ENCODE data around the gene TP73.

The TP73 gene

DNA sequence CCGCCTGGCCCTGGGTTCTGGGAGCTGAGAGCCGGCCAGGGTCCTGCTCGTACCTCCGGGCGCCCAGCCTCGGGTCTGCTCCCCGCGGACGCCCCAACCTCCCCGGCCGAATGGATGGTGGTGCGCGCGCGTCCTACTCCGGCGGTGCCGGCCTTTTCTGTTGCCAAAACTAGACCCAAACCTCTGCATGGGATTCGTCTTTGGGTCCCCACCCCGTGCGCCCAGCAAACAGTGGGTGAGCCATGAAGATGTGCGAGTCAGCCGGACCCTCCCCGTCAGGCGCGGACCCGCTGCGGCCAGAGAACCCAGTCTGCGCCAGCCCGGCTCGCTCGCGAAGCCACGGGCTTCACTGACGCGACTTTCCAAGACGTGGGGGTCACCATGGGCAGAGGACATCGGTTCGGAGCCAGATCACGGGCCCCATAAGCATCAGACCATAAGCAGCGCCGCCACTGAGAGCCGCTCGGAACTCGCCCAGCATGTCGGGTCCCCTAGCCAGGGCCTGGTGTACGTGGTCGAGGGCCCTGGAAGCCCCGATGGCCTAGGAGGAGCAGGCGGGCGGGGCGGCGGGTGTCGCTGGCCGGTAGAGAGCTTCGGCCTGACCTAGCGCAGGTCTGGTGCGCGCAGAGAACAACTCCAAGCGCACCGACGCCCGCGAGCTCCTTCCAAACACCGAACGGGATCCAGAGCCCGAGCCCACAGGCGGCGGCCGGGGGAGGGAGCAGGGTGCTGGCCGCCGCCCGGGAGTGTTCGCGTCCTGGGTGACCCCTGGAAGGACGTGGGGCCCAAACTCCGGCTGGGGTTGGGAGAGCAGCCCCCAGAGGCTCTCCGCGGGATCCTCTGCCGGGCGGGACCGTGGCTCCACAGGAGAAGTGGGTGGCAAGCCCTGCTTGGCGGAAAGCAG, 1.0 kb upstream of the TP73 start:
- no peak for DNase-seq

DNA sequence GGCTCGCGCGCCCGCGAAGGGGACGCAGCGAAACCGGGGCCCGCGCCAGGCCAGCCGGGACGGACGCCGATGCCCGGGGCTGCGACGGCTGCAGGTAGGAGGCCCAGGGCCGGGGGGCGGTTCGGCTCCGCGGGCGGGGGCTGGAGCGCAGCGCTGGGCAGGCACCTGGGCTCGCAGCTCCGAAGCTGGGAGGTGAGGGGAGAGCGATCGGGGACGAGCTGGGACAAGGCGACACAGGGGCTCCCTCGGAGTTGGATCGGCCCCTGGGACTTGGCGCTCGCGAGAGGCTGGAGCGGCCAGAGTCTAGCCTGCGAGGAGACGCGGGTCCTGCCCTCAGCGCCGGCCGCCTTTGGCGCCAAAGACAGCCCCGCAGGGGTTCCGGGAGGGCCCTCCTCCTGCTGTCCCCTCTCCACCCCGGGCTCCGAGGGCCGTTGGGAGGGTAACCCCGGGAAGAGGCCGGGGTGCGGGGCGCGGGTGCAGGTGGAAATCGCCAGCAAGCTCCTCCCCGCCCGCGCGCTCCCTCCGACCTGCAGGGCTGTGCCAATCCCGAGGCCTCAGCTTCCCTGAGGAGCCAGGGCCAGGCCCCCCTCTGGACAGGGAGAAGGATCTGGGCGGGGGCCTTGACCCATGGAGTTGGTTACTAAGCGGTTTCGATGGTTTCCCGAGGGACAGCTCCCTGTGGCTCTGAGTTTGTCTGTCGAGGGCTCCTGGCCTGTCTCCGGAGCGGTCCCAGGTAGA, 401 bp downstream of the TP73 start:
- DNase-seq: no peak

DNA sequence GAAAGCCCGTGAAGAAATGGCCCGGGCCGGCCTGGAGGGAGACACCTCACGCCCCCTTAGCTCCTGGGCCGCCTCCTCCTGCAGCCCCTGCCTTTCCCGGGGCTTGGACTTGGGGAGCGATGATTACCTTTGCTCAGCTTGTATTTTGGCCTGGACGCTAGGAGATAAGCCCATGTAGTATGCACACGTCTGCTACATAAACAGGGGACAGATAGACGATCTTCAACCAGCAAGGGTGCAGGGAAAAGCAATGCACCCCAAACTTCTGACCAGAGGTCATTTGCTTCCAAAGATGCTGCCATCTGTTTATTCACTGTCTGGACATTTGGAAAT, 936 bp downstream of the TP73 start:
- DNase-seq: no peak

DNA sequence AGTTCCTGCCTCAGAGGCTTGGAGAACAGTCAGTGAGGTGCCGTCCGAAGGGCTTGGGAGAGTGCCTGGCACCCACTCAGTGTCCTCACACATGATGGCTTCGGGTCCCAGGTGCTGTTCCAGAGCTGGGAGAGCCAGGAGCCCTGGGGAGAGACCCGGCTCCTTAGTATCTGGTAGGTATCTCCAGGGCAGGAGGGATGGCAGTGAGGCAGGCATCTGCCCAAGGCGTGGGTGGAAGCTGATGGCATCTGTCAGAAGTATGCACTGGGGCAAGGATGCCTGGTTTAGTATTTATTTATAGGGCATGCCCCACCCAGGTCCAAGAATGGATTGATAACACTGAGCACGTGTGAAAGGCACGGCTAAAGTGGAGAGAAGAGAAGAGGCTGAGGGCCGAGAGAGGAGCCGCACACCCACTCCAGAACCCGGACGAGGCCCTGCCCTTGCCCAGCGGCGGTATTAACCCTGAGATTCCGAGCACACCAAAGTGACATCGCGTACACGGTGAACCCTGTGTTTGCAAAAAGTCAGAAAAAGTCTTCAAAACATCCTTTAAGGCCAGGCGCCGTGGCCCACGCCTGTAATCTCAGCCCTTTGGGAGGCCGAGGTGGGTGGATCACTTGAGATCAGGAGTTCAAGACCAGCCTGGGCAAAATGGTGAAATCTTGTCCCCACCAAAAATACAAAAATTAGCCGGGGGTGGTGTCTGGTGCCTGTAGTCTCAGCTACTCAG, 2.4 kb downstream of the TP73 start:
- no peak for DNase-seq

DNA sequence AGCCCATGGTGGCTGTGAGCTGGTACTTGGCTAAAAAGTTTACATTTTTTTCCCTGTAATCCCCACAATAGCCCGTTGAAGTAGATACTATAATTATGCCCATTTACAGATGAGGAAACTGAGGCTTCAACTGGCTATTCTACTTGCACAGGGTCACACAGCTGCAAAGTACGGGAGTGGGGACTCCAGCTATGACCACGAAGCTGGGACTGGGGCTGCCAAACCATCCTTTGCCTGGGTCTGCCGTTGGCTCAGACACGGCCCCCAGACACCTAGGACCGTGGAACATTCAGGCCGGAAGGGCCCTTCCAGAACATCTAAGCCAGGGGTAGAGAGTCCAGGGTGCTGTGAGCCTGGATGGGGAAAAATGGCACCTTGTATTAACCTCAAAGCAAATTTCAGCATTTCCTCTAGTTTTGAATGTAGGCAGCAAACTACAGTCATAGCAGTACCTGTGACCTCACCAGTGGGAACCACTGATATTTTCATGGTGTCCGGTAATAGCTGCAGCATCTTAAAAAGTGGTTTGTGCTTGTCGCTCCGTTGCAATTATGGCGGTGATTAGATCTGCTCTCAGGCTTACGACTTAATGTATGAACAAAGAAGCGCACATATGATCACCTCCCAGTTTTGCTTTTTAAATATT, 4.3 kb downstream of the TP73 start:
- DNase-seq: no peak

DNA sequence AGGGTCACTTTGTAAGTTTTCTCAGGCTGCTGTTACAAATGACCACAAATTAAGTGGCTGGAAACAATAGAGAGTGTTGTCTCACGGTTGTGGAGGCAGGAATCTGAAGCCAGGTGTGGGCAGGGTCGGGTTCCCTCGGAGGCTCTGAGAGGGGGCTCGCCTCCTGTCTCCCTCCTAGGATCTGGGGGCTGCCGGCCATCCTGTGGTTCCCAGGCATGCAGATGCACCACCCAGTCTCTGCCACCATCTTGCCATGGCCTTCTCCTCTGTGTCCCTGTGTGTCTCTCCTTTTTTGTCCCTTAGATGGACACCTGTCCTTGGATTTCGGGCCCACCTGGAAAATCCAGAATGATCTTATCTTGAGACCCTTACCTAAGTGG, 4.8 kb downstream of the TP73 start:
- no peak for DNase-seq

DNA sequence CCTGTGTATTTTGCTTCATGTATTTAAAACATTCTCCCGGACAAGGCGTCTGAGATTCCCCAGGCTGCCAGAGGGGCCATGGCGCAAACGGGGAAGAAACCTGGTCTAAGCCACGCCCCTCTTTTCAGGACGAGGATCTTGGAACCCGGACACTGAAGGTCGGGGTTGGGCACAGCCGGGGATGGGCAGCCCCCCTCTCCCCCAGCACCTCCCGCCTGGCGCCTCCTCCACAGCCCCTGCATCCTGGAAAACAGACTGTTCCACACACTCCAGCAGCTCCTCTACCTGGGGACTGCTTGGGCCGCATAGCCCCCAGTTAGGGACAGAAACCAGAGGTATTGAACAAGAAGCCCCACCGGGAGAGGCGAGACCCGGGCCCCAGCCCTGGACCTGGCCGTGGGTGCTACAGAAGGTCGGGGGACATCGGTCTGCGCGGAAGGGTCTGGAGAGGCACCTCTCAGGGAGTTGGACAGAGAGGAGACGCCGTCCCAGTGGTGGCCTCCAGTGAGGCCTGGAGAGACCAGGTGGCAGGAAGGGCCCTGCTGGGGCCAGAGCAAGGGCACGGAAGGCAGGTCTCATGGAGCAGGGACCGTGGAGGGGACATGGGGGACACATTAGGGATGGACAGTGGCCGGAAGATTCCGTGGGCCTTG, 5.4 kb downstream of the TP73 start:
- DNase-seq: no peak

DNA sequence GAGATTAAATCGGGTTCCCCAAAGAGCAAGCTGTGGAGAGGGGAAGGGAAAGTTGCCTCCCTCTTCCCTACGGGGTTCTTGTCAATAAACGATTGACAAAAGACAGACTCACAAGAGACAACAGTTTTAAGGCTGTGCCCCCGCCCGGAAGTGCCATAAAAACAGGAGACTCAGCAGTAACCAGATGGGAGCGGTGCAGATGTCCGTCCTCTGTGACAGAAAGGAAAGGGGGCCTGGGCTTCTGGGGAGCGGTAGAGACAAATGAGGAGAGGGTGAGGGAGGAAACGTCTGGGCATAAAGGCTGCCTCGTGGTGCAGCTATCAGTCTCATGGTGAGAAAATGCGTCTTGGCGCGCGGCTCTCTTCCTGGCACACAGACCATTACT, 5.9 kb downstream of the TP73 start:
- DNase-seq: no peak

DNA sequence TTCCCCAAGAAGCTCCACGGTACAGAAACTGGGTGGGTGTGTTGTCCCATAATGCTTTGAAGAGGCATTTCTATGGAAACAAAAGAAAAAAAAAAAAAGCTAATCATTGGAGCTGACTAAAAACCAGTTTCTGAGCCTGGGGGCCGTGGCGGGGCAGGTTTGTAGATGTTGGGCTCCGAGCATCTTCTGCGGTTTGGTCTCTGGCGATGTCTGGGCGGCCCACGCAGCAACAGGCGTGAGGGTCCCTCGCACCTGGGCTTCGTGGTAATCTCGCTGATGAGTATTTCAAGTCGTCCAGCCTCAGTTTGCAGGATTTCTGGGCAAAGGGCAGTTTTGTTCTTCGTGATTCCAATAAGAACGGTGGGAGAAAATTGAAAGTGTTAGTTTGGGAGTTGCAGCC, 6.8 kb downstream of the TP73 start:
- DNase-seq: no peak

DNA sequence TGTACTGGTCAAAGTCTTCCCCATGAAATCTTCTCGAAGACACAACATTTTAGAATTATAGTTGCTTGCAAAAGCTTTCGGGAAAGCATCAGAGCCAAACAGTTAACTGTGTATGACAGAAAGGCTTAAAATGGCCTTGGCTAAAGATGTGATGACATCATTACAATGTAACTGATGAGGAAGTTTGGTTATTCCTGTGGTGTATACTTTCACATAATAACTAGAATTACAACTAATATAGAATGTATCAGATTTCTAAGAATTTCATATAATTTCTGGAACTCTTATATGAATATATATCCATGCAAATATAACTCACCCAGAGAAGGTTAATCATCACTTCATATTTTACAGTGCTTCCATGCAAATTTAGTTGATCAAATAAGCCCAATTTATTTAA, 8.4 kb downstream of the TP73 start:
- no peak for DNase-seq

DNA sequence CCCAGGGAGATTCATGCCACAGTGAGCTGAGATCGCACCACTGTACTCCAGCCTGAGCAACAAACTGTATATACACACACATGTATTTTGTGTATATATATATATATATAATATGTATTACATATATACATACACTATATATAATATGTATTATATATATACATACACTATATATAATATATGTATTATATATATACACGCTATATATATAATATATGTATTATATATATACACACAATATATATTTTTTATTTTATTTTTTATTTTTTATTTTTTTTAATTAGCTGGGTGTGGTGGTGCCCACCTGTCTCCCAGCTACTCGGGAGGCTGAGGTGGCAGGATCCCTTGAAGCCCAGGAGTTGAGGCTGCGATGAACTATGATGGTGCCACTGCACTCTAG, 9.3 kb downstream of the TP73 start:
- no peak for DNase-seq

DNA sequence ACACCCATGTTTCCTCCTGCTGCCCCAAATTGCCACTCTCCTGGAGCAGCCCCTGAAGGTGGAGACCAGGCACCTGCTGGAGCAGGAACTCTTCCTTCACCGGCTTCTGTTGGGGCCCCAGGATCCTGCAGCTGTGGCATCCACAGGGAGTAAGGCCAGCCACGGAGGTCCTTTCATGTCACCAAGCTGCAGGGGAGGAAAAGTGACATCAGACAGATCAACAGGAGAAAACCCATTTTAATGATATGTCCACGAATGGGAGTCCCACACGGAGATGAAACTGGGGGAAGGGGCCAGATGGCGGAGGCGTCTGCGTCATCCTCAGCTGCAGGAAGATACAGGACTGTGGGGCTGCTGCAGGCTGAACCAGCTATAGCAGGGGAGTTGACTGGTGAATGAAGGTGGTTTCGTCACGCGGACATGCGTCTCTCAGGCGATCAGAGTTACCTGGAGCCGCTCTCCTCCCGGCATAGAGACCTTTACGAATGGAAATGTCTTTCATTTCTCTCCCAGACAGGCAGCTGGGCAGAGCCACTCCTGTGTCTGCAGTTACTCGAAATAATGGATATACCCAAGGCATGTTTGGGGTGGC, 9.9 kb downstream of the TP73 start:
- DNase-seq: no peak

DNA sequence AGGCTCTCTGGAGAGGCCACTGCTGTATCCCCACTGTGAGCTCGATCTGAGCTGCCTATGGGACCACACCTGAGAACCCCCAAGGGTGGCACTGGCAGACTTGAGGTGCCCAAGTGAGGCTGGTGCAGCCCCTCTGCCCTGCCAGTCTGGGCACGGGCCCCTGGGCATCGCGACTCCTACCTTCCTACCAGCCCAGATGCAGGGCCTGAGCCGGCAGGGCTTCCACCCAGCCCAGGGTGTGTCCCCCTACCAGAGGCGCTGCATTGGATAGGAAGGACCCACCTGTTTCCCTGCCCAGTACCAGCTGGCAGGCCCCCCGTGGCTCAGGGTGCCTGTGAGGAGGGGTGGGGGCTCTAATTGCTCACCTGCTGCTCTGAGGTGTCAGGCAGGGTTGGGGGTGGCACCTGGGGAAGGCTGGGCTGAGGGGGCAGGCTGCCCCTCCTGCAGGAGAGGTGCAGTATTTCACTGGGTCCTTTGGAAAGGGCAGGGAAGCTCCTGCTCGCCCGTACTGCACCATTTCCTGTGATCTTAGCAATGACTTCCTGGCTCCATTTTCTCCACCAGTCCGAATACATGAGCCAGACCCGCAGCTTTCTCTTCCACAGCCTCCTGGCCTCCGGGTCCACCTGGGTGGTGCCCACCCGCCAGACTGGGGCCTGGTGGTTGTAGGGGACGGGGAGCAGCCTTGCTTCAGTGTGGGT, 11.8 kb downstream of the TP73 start:
- no peak for DNase-seq

DNA sequence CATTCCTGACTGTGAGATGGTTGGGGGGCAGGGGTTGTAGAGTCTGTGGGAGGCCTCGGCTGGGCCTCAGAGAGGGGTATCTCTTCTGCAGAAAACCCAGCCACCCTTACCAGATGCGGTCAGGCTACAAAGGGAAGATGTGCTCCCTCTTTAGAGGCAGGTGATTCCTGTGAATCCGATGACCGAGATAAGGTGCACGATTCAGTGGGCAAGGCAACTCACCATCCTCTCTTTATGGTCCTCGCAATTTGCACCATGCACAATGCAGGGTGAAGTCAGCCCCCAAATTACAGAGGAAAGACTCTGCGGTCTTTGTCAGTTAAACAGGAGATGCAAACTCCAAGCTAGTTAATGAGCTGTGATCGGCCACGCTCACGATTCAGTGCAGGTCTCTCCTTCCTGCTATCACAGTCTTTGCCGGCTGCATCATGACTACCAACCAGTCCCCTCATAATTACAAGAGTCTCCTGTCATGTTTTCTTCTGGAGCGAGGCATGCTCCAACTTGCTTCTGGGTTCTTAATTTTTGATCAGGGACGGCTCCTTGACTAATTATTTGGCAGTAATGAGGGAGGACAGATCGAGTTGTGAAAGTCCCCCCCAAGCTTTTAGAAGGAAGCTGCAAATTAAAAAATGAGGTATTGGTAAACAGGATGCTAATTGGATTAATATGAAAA, 12.5 kb downstream of the TP73 start:
- no peak for DNase-seq

DNA sequence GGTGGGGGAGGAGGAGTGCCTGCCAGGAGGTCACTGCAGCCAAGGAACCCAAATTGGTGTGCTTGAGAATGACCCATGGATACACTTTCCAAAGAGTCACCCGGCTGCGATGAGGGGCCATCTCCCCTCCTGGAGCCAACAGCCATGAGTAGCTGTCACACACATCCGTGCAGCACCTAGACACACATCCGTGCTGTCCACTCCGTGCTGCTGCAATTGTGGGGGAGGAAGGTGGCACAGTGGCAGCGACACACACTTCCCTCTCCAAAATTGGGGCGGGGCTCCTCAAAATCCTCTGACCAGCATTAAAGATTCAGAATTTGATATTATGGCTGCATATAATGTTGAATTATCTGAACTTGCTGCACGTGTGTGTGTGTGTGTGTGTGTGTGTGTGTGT, 15.8 kb downstream of the TP73 start:
- no peak for DNase-seq

DNA sequence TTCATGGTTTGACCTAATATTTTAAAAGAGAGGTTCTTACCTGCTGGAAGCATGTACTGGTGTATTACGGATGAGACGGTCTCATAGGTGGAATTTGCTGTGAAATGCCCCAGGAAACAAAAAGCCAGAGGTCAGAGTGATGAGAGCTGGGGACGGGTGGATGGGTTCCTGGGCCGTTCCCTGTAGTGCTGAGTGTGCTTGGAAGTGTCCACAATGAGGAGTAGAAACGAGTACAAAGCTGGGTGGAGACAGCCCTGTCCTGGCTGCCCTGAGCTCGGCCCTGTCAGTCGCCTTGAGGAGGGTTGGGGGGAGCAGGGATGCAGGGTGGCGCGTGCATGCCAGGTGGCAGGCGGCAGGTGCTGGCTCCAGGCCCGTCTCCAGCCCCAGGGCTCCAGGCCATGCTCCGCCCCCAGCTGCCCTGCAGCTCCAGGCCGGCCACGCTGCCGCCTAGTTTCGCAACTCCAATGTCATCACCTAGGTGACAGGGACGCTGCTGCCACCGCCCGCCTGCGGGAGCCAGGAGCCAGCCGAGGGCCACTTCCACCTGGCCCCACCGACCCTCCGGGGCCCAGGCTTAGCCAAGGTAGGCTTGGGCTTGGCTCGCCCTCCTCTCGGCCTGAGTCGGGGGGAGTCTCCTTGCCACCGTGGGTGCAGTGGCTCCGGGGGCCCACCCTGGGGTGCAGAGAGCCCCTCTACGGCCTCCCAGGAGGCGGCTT, 16.4 kb downstream of the TP73 start:
- DNase-seq: peak in 21 of 56 donors; percentile 3 to 59 (median 30)

DNA sequence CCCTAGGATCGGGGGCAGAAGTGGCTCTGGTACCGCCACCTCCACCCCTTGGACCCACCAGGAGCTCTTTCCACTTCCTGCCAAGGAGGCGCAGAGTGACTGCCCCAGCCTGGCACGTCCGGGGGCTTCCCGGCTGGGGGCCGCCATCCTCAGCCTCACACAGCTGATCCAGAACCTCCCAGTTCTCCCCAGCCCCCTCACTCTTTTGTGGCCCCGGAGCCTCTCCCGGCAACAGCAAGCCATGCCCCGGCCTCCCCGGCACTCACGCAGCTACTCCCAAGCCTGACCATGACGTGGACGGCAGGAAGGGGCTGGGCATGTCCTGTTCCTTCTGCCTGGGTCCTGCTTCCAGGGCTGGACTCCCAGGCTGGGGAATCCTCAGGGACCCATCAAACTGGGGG, 17.1 kb downstream of the TP73 start:
- no peak for DNase-seq

DNA sequence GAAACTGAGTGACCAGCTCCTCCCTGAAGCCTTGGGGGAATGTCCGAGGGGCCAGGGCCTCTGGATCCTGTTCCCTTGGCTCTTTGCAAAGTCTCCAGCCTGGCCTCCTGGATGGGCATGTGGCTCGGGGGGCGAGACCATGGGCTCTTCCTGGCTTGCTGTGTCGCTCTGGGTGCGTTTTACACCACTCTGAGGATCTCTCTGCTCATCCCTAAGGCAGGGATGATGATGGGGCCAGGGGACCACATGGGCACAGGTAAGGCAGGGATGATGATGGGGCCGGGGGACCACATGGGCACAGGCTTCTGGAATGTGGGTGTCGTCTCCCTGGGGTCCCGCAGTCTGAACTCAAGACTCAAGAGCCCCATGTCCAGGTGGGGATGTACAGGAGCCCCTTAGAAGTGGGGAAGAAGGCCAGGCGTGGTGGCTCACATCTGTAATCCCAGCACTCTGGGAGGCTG, 17.7 kb downstream of the TP73 start:
- DNase-seq: no peak

DNA sequence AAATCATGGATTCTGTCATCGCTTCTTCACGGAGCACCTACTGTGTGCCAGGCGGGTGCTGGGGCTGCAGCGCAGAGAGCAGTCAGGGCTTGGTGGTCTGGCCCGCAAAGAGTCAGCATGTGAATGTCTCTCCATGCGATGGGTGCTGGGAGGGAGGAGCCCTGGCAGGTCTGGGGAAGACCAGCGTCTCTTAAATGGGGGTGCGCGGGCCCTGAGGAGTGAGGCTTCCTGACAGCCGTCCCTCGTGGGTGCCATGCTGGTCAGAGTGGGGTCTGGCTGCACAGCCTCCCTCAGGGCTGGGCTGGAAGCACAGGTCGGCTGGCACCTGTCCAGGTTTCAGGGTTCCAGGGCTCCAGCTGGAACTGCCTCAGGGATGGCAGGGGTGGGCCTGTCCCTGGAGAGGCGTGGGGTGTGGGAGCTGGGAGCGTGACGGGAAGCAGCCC, 18.5 kb downstream of the TP73 start:
- DNase-seq: no peak

All from amygdala (tissue), 56 donors.